ENCODE data around the gene MGAM2.
A peak's percentile ranks its signal among the peaks of the same experiment; 100 is the strongest.

Gene MGAM2

GRCh38 chr7:142177869-142178268 lies 66.4 kb downstream of the MGAM2 start:
- peaks cover 3 to 9% of the 10 kb centered on the region in 2 donors for H3K9me3 Mint-ChIP-seq
- DNase-seq (no peak), ATAC-seq (replicated peaks) (peak in 1 of 2 donors; percentile 29)
- peaks cover 0 to 14% of the 10 kb centered on the region in 2 donors for H3K27me3 Mint-ChIP-seq
- no peak overlapping the region for H3K4me3 Mint-ChIP-seq
- H3K4me1 Mint-ChIP-seq: no peaks in the 10 kb centered on the region
- H3K27ac Mint-ChIP-seq: no peak overlapping the region
- no peaks in the 10 kb centered on the region for H3K36me3 Mint-ChIP-seq

- DNase-seq (no peak), ATAC-seq (replicated peaks) (no peak)
- H3K4me3 Mint-ChIP-seq: no peak overlapping the region
- no peaks in the 10 kb centered on the region for H3K4me1 Mint-ChIP-seq
- no peak overlapping the region for H3K27ac Mint-ChIP-seq
- H3K27me3 Mint-ChIP-seq: peaks cover 0 to 9% of the 10 kb centered on the region in 2 donors
- H3K36me3 Mint-ChIP-seq: no peaks in the 10 kb centered on the region
- H3K9me3 Mint-ChIP-seq: peaks cover 0 to 6% of the 10 kb centered on the region in 2 donors
Measured at GRCh38 chr7:142180426-142180825, 68.9 kb downstream of the MGAM2 start.

- no peaks in the 10 kb centered on the region for H3K4me1 Mint-ChIP-seq
- peaks cover 0 to 9% of the 10 kb centered on the region in 2 donors for H3K27me3 Mint-ChIP-seq
- DNase-seq (no peak), ATAC-seq (replicated peaks) (no peak)
- H3K9me3 Mint-ChIP-seq: peaks cover 0 to 6% of the 10 kb centered on the region in 2 donors
- no peaks in the 10 kb centered on the region for H3K36me3 Mint-ChIP-seq
- no peak overlapping the region for H3K4me3 Mint-ChIP-seq
- H3K27ac Mint-ChIP-seq: no peak overlapping the region
Measured at GRCh38 chr7:142181211-142181610, 69.7 kb downstream of the MGAM2 start.

GRCh38 chr7:142181966-142182365 lies 70.4 kb downstream of the MGAM2 start:
- H3K36me3 Mint-ChIP-seq: no peaks in the 10 kb centered on the region
- DNase-seq (no peak), ATAC-seq (replicated peaks) (no peak)
- H3K4me3 Mint-ChIP-seq: no peak overlapping the region
- H3K27me3 Mint-ChIP-seq: peaks cover 0 to 9% of the 10 kb centered on the region in 2 donors
- no peaks in the 10 kb centered on the region for H3K4me1 Mint-ChIP-seq
- no peak overlapping the region for H3K27ac Mint-ChIP-seq
- H3K9me3 Mint-ChIP-seq: peaks cover 0 to 4% of the 10 kb centered on the region in 2 donors

GRCh38 chr7:142185069-142185468 lies 73.6 kb downstream of the MGAM2 start:
- H3K27ac Mint-ChIP-seq: no peak overlapping the region
- no peak overlapping the region for H3K4me3 Mint-ChIP-seq
- no peaks in the 10 kb centered on the region for H3K4me1 Mint-ChIP-seq
- no peaks in the 10 kb centered on the region for H3K9me3 Mint-ChIP-seq
- H3K27me3 Mint-ChIP-seq: peaks cover 0 to 3% of the 10 kb centered on the region in 2 donors
- H3K36me3 Mint-ChIP-seq: no peaks in the 10 kb centered on the region
- DNase-seq (no peak), ATAC-seq (replicated peaks) (no peak)

GRCh38 chr7:142185801-142186200 lies 74.3 kb downstream of the MGAM2 start:
- H3K27ac Mint-ChIP-seq: no peak overlapping the region
- no peaks in the 10 kb centered on the region for H3K4me1 Mint-ChIP-seq
- H3K9me3 Mint-ChIP-seq: no peaks in the 10 kb centered on the region
- peaks cover 0 to 3% of the 10 kb centered on the region in 2 donors for H3K27me3 Mint-ChIP-seq
- DNase-seq: no peak
- no peaks in the 10 kb centered on the region for H3K36me3 Mint-ChIP-seq
- no peak overlapping the region for H3K4me3 Mint-ChIP-seq
- ATAC-seq (replicated peaks): no peak

GRCh38 chr7:142188154-142188553 lies 76.6 kb downstream of the MGAM2 start:
- DNase-seq: no peak
- Mint-ChIP-seq H3K27me3 (peaks cover under 1 to 6% of the 10 kb centered on the region in 2 donors), H3K4me1 (no peaks in the 10 kb centered on the region), H3K4me3 (no peak overlapping the region), H3K9me3 (no peaks in the 10 kb centered on the region), H3K27ac (no peak overlapping the region), H3K36me3 (no peaks in the 10 kb centered on the region)
- ATAC-seq (replicated peaks): no peak

- Mint-ChIP-seq H3K4me3 (no peak overlapping the region), H3K27ac (no peak overlapping the region), H3K27me3 (peaks cover 7 to 11% of the 10 kb centered on the region in 2 donors), H3K4me1 (no peaks in the 10 kb centered on the region), H3K9me3 (no peaks in the 10 kb centered on the region), H3K36me3 (no peaks in the 10 kb centered on the region)
- DNase-seq (no peak), ATAC-seq (replicated peaks) (no peak)
Measured at GRCh38 chr7:142188846-142189245, 77.3 kb downstream of the MGAM2 start.

- no peaks in the 10 kb centered on the region for H3K9me3 Mint-ChIP-seq
- no peak overlapping the region for H3K4me3 Mint-ChIP-seq
- DNase-seq (no peak), ATAC-seq (replicated peaks) (no peak)
- no peaks in the 10 kb centered on the region for H3K4me1 Mint-ChIP-seq
- no peaks in the 10 kb centered on the region for H3K36me3 Mint-ChIP-seq
- H3K27ac Mint-ChIP-seq: no peak overlapping the region
- peaks cover 12 to 14% of the 10 kb centered on the region in 2 donors for H3K27me3 Mint-ChIP-seq
Measured at GRCh38 chr7:142194201-142194600, 82.7 kb downstream of the MGAM2 start.

- H3K4me1 Mint-ChIP-seq: no peaks in the 10 kb centered on the region
- H3K27ac Mint-ChIP-seq: no peak overlapping the region
- no peak overlapping the region for H3K4me3 Mint-ChIP-seq
- no peak for DNase-seq
- no peaks in the 10 kb centered on the region for H3K9me3 Mint-ChIP-seq
- no peak for ATAC-seq (replicated peaks)
- H3K27me3 Mint-ChIP-seq: peaks cover 12 to 17% of the 10 kb centered on the region in 2 donors
- no peaks in the 10 kb centered on the region for H3K36me3 Mint-ChIP-seq
Measured at GRCh38 chr7:142196066-142196840, 84.7 kb downstream of the MGAM2 start.

- no peaks in the 10 kb centered on the region for H3K4me1 Mint-ChIP-seq
- no peak overlapping the region for H3K27ac Mint-ChIP-seq
- peaks cover 0 to 9% of the 10 kb centered on the region in 2 donors for H3K27me3 Mint-ChIP-seq
- peaks cover 0 to 4% of the 10 kb centered on the region in 2 donors for H3K9me3 Mint-ChIP-seq
- no peaks in the 10 kb centered on the region for H3K36me3 Mint-ChIP-seq
- no peak for ATAC-seq (replicated peaks)
- no peak overlapping the region for H3K4me3 Mint-ChIP-seq
- DNase-seq: no peak
Measured at GRCh38 chr7:142200206-142200605, 88.7 kb downstream of the MGAM2 start.

- Mint-ChIP-seq H3K27ac (no peak overlapping the region), H3K36me3 (no peaks in the 10 kb centered on the region), H3K27me3 (peaks cover 5 to 6% of the 10 kb centered on the region in 2 donors), H3K4me1 (no peaks in the 10 kb centered on the region), H3K4me3 (no peak overlapping the region), H3K9me3 (no peaks in the 10 kb centered on the region)
- DNase-seq: no peak
- ATAC-seq (replicated peaks): no peak
Measured at GRCh38 chr7:142228537-142229104, 117.1 kb downstream of the MGAM2 start.

GRCh38 chr7:142231716-142232115 lies 120.2 kb downstream of the MGAM2 start:
- Mint-ChIP-seq H3K36me3 (no peaks in the 10 kb centered on the region), H3K4me3 (no peak overlapping the region), H3K27ac (no peak overlapping the region), H3K9me3 (peaks cover 0 to 3% of the 10 kb centered on the region in 2 donors), H3K4me1 (no peaks in the 10 kb centered on the region), H3K27me3 (peaks cover 11 to 19% of the 10 kb centered on the region in 2 donors)
- ATAC-seq (replicated peaks) (no peak), DNase-seq (no peak)

- no peak overlapping the region for H3K4me3 Mint-ChIP-seq
- no peaks in the 10 kb centered on the region for H3K36me3 Mint-ChIP-seq
- no peak for ATAC-seq (replicated peaks)
- no peaks in the 10 kb centered on the region for H3K4me1 Mint-ChIP-seq
- H3K27me3 Mint-ChIP-seq: peaks cover 0 to under 1% of the 10 kb centered on the region in 2 donors
- DNase-seq: no peak
- H3K27ac Mint-ChIP-seq: no peak overlapping the region
- peaks cover 0 to under 1% of the 10 kb centered on the region in 2 donors for H3K9me3 Mint-ChIP-seq
Measured at GRCh38 chr7:142240546-142240945, 129.0 kb downstream of the MGAM2 start.

GRCh38 chr7:142243823-142244222 lies 132.3 kb downstream of the MGAM2 start:
- H3K4me1 Mint-ChIP-seq: no peaks in the 10 kb centered on the region
- H3K36me3 Mint-ChIP-seq: no peaks in the 10 kb centered on the region
- H3K9me3 Mint-ChIP-seq: no peaks in the 10 kb centered on the region
- no peaks in the 10 kb centered on the region for H3K27me3 Mint-ChIP-seq
- ATAC-seq (replicated peaks): no peak
- no peak overlapping the region for H3K27ac Mint-ChIP-seq
- no peak for DNase-seq
- H3K4me3 Mint-ChIP-seq: no peak overlapping the region

All from stimulated activated naive B cell treated with anti-CD40 and anti-IgM and Interleukin-4, amounts not matched to agents 10 μg/mL and 1 μg/mL and 100 μg/mL, for 72 hours (primary cell).